H9 (cell line): ENCODE results near the gene PTMA. TPM values are rescaled to one million over a fixed set of nuclear protein-coding genes. Genes with fewer than 3 reads are reported as not detected.
"Not testable (repeated sequence)": the region's sequence is repeated elsewhere in the genome, so short reads cannot be mapped to it uniquely, and the experiment has no call there.

ENCODE experiments used
- DNase-seq: peaks from one replicate; pipeline ENCODE4 v3.0.0-alpha.2; 2017
- H2AFZ ChIP-seq: one replicate; pipeline ENCODE4 v1.6.1; 2013; ENCODE audit warnings: mild to moderate bottlenecking, low read length, control low read depth, moderate library complexity
- H2AK5ac ChIP-seq: 2 replicates; pipeline ENCODE4 v1.6.1; 2013; ENCODE audit warnings: low read length, control low read depth, mixed read lengths; ENCODE audit not compliant: insufficient read length
- H2BK120ac ChIP-seq: one replicate; pipeline ENCODE4 v1.6.1; 2013; ENCODE audit warnings: low read depth, mild to moderate bottlenecking, low read length, control low read depth, inconsistent platforms; ENCODE audit not compliant: poor library complexity, severe bottlenecking
- H2BK12ac ChIP-seq: 2 replicates; pipeline ENCODE4 v1.6.1; 2013; ENCODE audit warnings: low read length, control low read depth, mixed read lengths, low read depth; ENCODE audit not compliant: insufficient read length
- H2BK15ac ChIP-seq: 2 replicates; pipeline ENCODE4 v1.6.1; 2013; ENCODE audit warnings: low read depth, low read length, control low read depth
- H2BK20ac ChIP-seq: one replicate; pipeline ENCODE4 v1.6.1; 2013; ENCODE audit warnings: low read depth, mild to moderate bottlenecking, low read length, control low read depth, inconsistent platforms; ENCODE audit not compliant: poor library complexity, severe bottlenecking
- H2BK5ac ChIP-seq: 2 replicates; pipeline ENCODE4 v1.6.1; 2013; ENCODE audit warnings: low read length, control low read depth, mixed read lengths; ENCODE audit not compliant: insufficient read length
- H3K14ac ChIP-seq: 2 replicates; pipeline ENCODE4 v1.6.1; 2013; ENCODE audit warnings: low read length, control low read depth; ENCODE audit not compliant: insufficient read depth
- H3K18ac ChIP-seq: 2 replicates; pipeline ENCODE4 v1.6.1; 2013; ENCODE audit warnings: low read depth, mild to moderate bottlenecking, mixed read lengths, low read length, control low read depth; ENCODE audit not compliant: insufficient read length
- H3K23ac ChIP-seq: 2 replicates; pipeline ENCODE4 v1.6.1; 2013; ENCODE audit warnings: low read length, control low read depth, mixed read lengths, low read depth; ENCODE audit not compliant: insufficient read length
- H3K23me2 ChIP-seq: 2 replicates; pipeline ENCODE4 v1.6.1; 2013; ENCODE audit warnings: low read depth, mild to moderate bottlenecking, mixed read lengths, low read length, control low read depth; ENCODE audit not compliant: insufficient read length, poor library complexity, severe bottlenecking
- H3K27ac ChIP-seq: 2 replicates; pipeline ENCODE4 v1.5.1; 2013; ENCODE audit warnings: low read length, control low read depth, mixed read lengths, low read depth; ENCODE audit not compliant: insufficient read length
- H3K27me3 ChIP-seq: 2 replicates; pipeline ENCODE4 v1.6.1; 2013; ENCODE audit warnings: low read length, control low read depth, inconsistent platforms; ENCODE audit not compliant: insufficient read depth
- H3K4ac ChIP-seq: 2 replicates; pipeline ENCODE4 v1.6.1; 2013; ENCODE audit warnings: low read depth, mild to moderate bottlenecking, control low read depth, inconsistent platforms, low read length, moderate library complexity
- H3K4me1 ChIP-seq: 2 replicates; pipeline ENCODE4 v1.6.1; 2013; ENCODE audit warnings: low read length, control low read depth, inconsistent platforms; ENCODE audit not compliant: insufficient read depth
- H3K4me2 ChIP-seq: 2 replicates; pipeline ENCODE4 v1.6.1; 2013; ENCODE audit warnings: low read length, control low read depth, mixed read lengths; ENCODE audit not compliant: insufficient read length, insufficient read depth
- H3K56ac ChIP-seq: 2 replicates; pipeline ENCODE4 v1.6.1; 2013; ENCODE audit warnings: low read depth, mild to moderate bottlenecking, mixed read lengths, low read length, control low read depth; ENCODE audit not compliant: insufficient read length
- H3K79me1 ChIP-seq: 2 replicates; pipeline ENCODE4 v1.6.1; 2013; ENCODE audit warnings: low read depth, mild to moderate bottlenecking, moderate library complexity, low read length, control low read depth, inconsistent platforms; ENCODE audit not compliant: insufficient read depth, poor library complexity, severe bottlenecking
- H3K79me2 ChIP-seq: 2 replicates; pipeline ENCODE4 v1.6.1; 2013; ENCODE audit warnings: low read length, control low read depth, inconsistent platforms; ENCODE audit not compliant: insufficient read depth
- H3K9ac ChIP-seq: 2 replicates; pipeline ENCODE4 v1.6.1; 2013; ENCODE audit warnings: low read length, control low read depth, mixed read lengths; ENCODE audit not compliant: insufficient read length; ENCODE audit errors: extremely low read depth
- H3K9me3 ChIP-seq: one replicate; pipeline ENCODE4 v1.6.1; 2013; ENCODE audit warnings: low read depth, low read length, inconsistent platforms; ENCODE audit not compliant: control insufficient read depth
- H3T11ph ChIP-seq: one replicate; pipeline ENCODE4 v1.6.1; 2013; ENCODE audit warnings: mild to moderate bottlenecking, low read length, control low read depth, inconsistent platforms
- H4K20me1 ChIP-seq: one replicate; pipeline ENCODE4 v1.6.1; 2013; ENCODE audit not compliant: control insufficient read depth, insufficient read length, insufficient read depth
- H4K5ac ChIP-seq: 2 replicates; pipeline ENCODE4 v1.6.1; 2013; ENCODE audit warnings: low read depth, mild to moderate bottlenecking, mixed read lengths, low read length, control low read depth; ENCODE audit not compliant: insufficient read length
- H4K8ac ChIP-seq: replicated peaks from 2 replicates; pipeline ENCODE4 v1.6.1; 2013; ENCODE audit warnings: low read length, control low read depth, mixed read lengths, low read depth; ENCODE audit not compliant: insufficient read length
- H4K91ac ChIP-seq: 2 replicates; pipeline ENCODE4 v1.6.1; 2013; ENCODE audit warnings: low read depth, mild to moderate bottlenecking, moderate library complexity, mixed read lengths, low read length, control low read depth; ENCODE audit not compliant: insufficient read length
- H3K27ac Mint-ChIP-seq, 3 experiments: 2 replicates in 2 of 3; 3 replicates in 1 of 3; pipeline ENCODE4 v1.8.0; 2020 to 2021; ENCODE audit warnings: mixed read lengths in 3 of 3, mild to moderate bottlenecking in 1 of 3, moderate library complexity in 1 of 3
- H3K27me3 Mint-ChIP-seq: 2 replicates; pipeline ENCODE4 v1.8.0; 2021; ENCODE audit warnings: low read depth, mild to moderate bottlenecking, moderate library complexity, mixed read lengths
- H3K36me3 Mint-ChIP-seq, 3 experiments: 2 replicates in 2 of 3; 3 replicates in 1 of 3; pipeline ENCODE4 v1.8.0; 2020 to 2021; ENCODE audit warnings: low read depth in 3 of 3, mixed read lengths in 3 of 3; ENCODE audit not compliant: insufficient read depth in 1 of 3
- H3K4me1 Mint-ChIP-seq, 2 experiments: 2 replicates each; pipeline ENCODE4 v1.8.0; 2020; ENCODE audit warnings: mixed read lengths in 2 of 2
- H3K4me3 Mint-ChIP-seq, 2 experiments: 2 replicates in 1 of 2; 3 replicates in 1 of 2; pipeline ENCODE4 v1.8.0; 2020 to 2021; ENCODE audit warnings: mild to moderate bottlenecking in 2 of 2, mixed read lengths in 2 of 2, moderate library complexity in 1 of 2
- H3K9me3 Mint-ChIP-seq, 2 experiments: 2 replicates in 1 of 2; 3 replicates in 1 of 2; pipeline ENCODE4 v1.8.0; 2020; ENCODE audit warnings: mild to moderate bottlenecking in 2 of 2, mixed read lengths in 2 of 2, moderate library complexity in 1 of 2
- WGBS: extraction: QIAGEN DNeasy Blood & Tissue Kit; methylation state at CpG from one replicate; pipeline ENCODE4 v1.1.7; 2013; ENCODE audit warnings: missing lambda C conversion rate, low lambda C conversion rate, mixed read lengths; ENCODE audit not compliant: insufficient read length; ENCODE audit errors: extremely low coverage; 5-methylcytosine and 5-hydroxymethylcytosine counted together
- long read RNA-seq: library from polyadenylated mRNA; unstranded; transcript quantifications from one replicate; pipeline ENCODE4 v2.0.0, GENCODE V29; 2020
- total RNA-seq: library from RNA; stranded (reverse); gene quantifications from 2 replicates; pipeline ENCODE4 v1.2.1, GENCODE V29; 2021
- TF ChIP-seq, protein P1 (sequence below): fragments of 200-600 bp; sonication (generic); conservative IDR thresholded peaks from 3 replicates; pipeline ENCODE4 v1.8.0; 2021; ENCODE audit warnings: antibody characterized with exemption, mild to moderate bottlenecking

The PTMA gene, protein sequence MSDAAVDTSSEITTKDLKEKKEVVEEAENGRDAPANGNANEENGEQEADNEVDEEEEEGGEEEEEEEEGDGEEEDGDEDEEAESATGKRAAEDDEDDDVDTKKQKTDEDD
- 1,963 and 2,010 TPM in 2 replicates for total RNA-seq
- long read RNA-seq, transcript PTMA-211 (4 exons, 621 nt): minor isoform, 6 of 1,713 reads
- long read RNA-seq, transcript PTMA-212 (4 exons, 1,635 nt): minor isoform, 5 of 1,713 reads
- long read RNA-seq, transcript PTMA-202 (5 exons, 1,221 nt): major isoform, 1,471 of 1,713 reads
- long read RNA-seq, transcript PTMA-201 (5 exons, 1,212 nt): minor isoform, 129 of 1,713 reads
- long read RNA-seq, partial matches to known transcripts: 48 of 1,713 reads
- long read RNA-seq, other reads (novel, unspliced or antisense): 50 of 1,713 reads

DNA sequence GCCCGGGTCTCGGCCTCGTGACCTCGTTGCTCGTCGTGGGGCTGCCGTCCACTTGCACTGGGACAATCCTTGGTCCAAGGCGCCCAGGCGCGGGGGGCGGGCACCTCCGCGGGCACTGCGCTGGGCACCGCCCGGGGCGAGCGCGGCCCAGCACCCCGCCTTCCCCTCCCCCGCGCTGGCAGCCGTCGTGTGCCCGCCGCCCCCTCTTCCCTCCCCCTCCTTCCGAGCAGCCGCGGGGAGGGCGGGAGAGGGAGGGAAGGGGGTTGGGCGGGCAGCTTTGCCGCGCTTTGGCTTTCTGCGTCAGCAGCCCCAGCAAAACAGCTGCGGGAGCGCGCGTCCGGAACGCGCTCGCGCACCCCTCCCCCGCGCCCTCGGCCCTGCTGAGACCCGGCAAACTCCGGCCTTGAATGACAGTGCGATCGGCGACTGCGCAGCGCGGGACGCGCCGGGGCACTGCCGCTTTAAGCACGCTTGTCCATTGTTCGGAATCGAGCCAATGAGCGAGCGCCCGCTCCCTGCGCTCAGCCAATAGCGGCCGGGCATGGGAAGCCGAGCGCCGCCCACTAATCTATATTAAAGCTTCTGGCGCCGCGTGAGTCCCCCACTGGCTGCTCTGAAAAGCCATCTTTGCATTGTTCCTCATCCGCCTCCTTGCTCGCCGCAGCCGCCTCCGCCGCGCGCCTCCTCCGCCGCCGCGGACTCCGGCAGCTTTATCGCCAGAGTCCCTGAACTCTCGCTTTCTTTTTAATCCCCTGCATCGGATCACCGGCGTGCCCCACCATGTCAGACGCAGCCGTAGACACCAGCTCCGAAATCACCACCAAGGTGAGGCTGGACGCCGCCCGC, at the start of gene PTMA:
Gene PTMA, plus strand, starts transcription at position 599 of the 846 bp plus-strand sequence. Its CDS starts 182 bp downstream, at position 781.
- Histone ChIP-seq H2AFZ (no peak within 1 kb of the TSS), H3K4ac (peak within 1 kb of the TSS; percentile 96), H3K79me2 (peaks cover 40% of the 10 kb centered on the region; the same call in 1 of the 2 replicates), H2BK12ac (peak within 1 kb of the TSS; percentile 89), H3K23ac (peak within 1 kb of the TSS; percentile 42), H3K23me2 (peaks cover 17% of the 10 kb centered on the region), H2BK120ac (peak within 1 kb of the TSS; percentile 58), H4K20me1 (no peaks in the 10 kb centered on the region), H3K27me3 (no peaks in the 10 kb centered on the region), H4K5ac (peak within 1 kb of the TSS; percentile 99), H2BK20ac (no peak within 1 kb of the TSS), H3K56ac (peak within 1 kb of the TSS; percentile 98), H4K91ac (peak within 1 kb of the TSS; percentile 99), H3K9me3 (no peaks in the 10 kb centered on the region), H3T11ph (peak within 1 kb of the TSS; percentile 86), H3K18ac (peak within 1 kb of the TSS; percentile 99), H2BK15ac (peak within 1 kb of the TSS; percentile 39; the same call in 1 of the 2 replicates), H3K27ac (peak within 1 kb of the TSS; percentile 98), H2BK5ac (peak within 1 kb of the TSS; percentile 99), H3K9ac (peak within 1 kb of the TSS; percentile 97), H3K79me1 (no peaks in the 10 kb centered on the region), H3K4me2 (peak within 1 kb of the TSS; percentile 77), H4K8ac (peak within 1 kb of the TSS; percentile 99), H3K14ac (peak within 1 kb of the TSS; percentile 99), H3K4me1 (no peaks in the 10 kb centered on the region), H2AK5ac (peak within 1 kb of the TSS; percentile 95)
- H3K4me3 Mint-ChIP-seq: peak within 1 kb of the TSS; percentile 98 to 99
- H3K9me3 Mint-ChIP-seq: peaks cover 5 to 6% of the 10 kb centered on the region in 2 experiments; a peak in 4 of 5 replicates
- H3K36me3 Mint-ChIP-seq: peaks cover 36 to 46% (median 36%) of the 10 kb centered on the region in 3 experiments
- peaks cover 22 to 30% of the 10 kb centered on the region in 2 experiments for H3K4me1 Mint-ChIP-seq
- peak within 1 kb of the TSS; percentile 100 for H3K27ac Mint-ChIP-seq
- DNase-seq: peak; percentile 100
- WGBS: no CpG with 5 or more reads among the region's 97 CpGs
- H3K27me3 Mint-ChIP-seq: peaks cover 12% of the 10 kb centered on the region
- TF ChIP-seq, protein P1, sequence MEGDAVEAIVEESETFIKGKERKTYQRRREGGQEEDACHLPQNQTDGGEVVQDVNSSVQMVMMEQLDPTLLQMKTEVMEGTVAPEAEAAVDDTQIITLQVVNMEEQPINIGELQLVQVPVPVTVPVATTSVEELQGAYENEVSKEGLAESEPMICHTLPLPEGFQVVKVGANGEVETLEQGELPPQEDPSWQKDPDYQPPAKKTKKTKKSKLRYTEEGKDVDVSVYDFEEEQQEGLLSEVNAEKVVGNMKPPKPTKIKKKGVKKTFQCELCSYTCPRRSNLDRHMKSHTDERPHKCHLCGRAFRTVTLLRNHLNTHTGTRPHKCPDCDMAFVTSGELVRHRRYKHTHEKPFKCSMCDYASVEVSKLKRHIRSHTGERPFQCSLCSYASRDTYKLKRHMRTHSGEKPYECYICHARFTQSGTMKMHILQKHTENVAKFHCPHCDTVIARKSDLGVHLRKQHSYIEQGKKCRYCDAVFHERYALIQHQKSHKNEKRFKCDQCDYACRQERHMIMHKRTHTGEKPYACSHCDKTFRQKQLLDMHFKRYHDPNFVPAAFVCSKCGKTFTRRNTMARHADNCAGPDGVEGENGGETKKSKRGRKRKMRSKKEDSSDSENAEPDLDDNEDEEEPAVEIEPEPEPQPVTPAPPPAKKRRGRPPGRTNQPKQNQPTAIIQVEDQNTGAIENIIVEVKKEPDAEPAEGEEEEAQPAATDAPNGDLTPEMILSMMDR: no peak

GRCh38 chr2:231660073-231660472, 48.3 kb upstream of the PTMA start:
- not testable (repeated sequence) for H3K4me1 ChIP-seq, H3K27ac Mint-ChIP-seq, H2BK20ac ChIP-seq, H3K79me1 ChIP-seq, H3K23me2 ChIP-seq, H3K27me3 ChIP-seq, H3K9me3 Mint-ChIP-seq, H3K18ac ChIP-seq, H3K4me3 Mint-ChIP-seq, H4K20me1 ChIP-seq, H2AK5ac ChIP-seq, H2BK120ac ChIP-seq, H2BK5ac ChIP-seq, H3K9ac ChIP-seq, H3K9me3 ChIP-seq, H4K91ac ChIP-seq, H2BK15ac ChIP-seq, H3K27me3 Mint-ChIP-seq, H4K5ac ChIP-seq, H4K8ac ChIP-seq, H3K56ac ChIP-seq, H3K4me2 ChIP-seq, H2BK12ac ChIP-seq, H3K14ac ChIP-seq, H3K36me3 Mint-ChIP-seq, H3K23ac ChIP-seq, H3T11ph ChIP-seq, H3K4ac ChIP-seq, DNase-seq, H3K79me2 ChIP-seq, H2AFZ ChIP-seq, H3K27ac ChIP-seq
- H3K4me1 Mint-ChIP-seq: peaks cover 22 to 37% of the 10 kb centered on the region in 2 experiments
- WGBS: no CpG with 5 or more reads among the region's 7 CpGs
